Memory B cell (primary cell): ENCODE measurements around the gene LAMA5.

ENCODE experiments used
- ATAC-seq: fragments of 150-1000 bp; cut with Tn5 transposase; 2 replicates; pipeline ENCODE4 v1.10.0; 2021; ENCODE audit warnings: low read depth, mild to moderate bottlenecking, moderate library complexity
- DNase-seq, 2 donors: peaks; one replicate each; pipeline ENCODE4 v3.0.0; 2022; ENCODE audit warnings: low spot score in 2 of 2
- H3K27ac Mint-ChIP-seq: one replicate; pipeline ENCODE4 v1.8.0; 2022; ENCODE audit warnings: mild to moderate bottlenecking, moderate library complexity, mixed read lengths
- H3K27me3 Mint-ChIP-seq: one replicate; pipeline ENCODE4 v1.8.0; 2022; ENCODE audit warnings: mixed read lengths
- H3K36me3 Mint-ChIP-seq: one replicate; pipeline ENCODE4 v1.8.0; 2022; ENCODE audit warnings: mild to moderate bottlenecking, mixed read lengths
- H3K4me1 Mint-ChIP-seq: one replicate; pipeline ENCODE4 v1.8.0; 2022; ENCODE audit warnings: mixed read lengths
- H3K4me3 Mint-ChIP-seq: one replicate; pipeline ENCODE4 v1.8.0; 2022; ENCODE audit warnings: mild to moderate bottlenecking, moderate library complexity, mixed read lengths
- H3K9me3 Mint-ChIP-seq: one replicate; pipeline ENCODE4 v1.8.0; 2022; ENCODE audit warnings: mixed read lengths

Gene LAMA5

DNA sequence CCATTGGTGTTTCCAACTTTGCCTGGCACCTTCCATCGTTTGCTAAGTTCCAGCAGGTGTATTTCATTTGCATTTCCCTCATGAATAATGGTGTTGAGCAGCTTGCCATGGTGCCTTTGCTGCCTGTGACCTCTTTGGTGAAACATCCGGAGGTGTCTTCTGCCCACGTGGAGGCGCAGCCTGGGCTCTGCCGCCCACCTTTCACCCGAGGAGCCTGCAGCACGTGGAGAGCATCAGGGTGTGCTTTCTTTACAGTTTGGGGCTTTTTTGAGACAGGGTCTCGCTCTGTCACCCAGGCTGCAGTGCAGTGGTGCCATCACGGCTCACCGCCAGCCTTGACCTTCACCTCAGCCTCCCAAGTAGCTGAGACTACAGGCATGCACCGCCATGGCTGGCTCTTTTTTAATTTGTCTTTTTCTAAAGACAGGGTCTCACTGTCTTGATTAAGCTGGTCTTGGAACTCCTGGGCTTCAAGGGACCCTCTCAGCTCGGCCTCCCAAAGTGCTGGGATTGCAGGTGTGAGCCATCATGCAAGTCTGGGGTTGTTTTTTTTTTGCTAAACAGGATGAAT, 67.4 kb downstream of the LAMA5 start:
- no peaks in the 10 kb centered on the region for H3K36me3 Mint-ChIP-seq
- H3K27me3 Mint-ChIP-seq = no peaks in the 10 kb centered on the region
- no peak for ATAC-seq
- no peaks in the 10 kb centered on the region for H3K9me3 Mint-ChIP-seq
- no peak overlapping the region for H3K27ac Mint-ChIP-seq
- peaks cover 10% of the 10 kb centered on the region for H3K4me1 Mint-ChIP-seq
- no peak for DNase-seq
- peak overlapping the region; percentile 27 for H3K4me3 Mint-ChIP-seq

DNA sequence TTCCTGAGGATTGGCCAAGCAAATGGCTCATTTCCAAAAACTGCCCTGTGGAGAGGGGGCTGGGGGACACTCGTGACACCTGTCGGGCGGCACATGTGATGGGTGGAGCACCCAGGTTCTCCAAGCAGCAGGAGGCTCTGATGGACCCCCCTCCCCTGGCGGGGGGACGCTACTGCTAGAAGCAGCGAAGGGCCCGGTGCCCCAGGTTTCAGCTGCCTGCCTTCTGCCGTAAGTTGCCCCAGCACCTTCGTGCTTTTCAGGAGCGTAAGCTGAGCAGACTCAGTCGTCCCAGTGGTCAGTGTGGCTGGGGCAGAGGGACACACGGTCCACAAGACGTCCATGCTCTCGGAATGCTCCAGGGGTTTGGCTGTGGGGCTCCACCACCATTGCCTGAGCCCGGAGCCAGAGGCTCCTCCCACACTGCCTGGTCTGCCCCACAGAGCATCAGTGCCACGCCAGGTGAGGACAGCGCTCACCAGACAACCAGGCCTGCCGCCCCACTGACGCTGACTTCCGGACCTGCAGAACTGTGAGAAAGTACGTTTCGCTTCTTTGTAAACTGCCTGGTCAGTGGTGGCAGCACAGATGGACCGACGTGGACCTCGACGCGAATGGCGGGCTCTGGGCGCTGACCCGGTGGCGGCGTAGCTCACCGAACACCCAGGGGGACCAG, 68.4 kb downstream of the LAMA5 start:
- DNase-seq (no peak), ATAC-seq (no peak)
- Mint-ChIP-seq H3K4me3 (no peak overlapping the region), H3K36me3 (peaks cover 5% of the 10 kb centered on the region), H3K4me1 (peaks cover 12% of the 10 kb centered on the region), H3K27me3 (no peaks in the 10 kb centered on the region), H3K9me3 (no peaks in the 10 kb centered on the region), H3K27ac (no peak overlapping the region)

DNA sequence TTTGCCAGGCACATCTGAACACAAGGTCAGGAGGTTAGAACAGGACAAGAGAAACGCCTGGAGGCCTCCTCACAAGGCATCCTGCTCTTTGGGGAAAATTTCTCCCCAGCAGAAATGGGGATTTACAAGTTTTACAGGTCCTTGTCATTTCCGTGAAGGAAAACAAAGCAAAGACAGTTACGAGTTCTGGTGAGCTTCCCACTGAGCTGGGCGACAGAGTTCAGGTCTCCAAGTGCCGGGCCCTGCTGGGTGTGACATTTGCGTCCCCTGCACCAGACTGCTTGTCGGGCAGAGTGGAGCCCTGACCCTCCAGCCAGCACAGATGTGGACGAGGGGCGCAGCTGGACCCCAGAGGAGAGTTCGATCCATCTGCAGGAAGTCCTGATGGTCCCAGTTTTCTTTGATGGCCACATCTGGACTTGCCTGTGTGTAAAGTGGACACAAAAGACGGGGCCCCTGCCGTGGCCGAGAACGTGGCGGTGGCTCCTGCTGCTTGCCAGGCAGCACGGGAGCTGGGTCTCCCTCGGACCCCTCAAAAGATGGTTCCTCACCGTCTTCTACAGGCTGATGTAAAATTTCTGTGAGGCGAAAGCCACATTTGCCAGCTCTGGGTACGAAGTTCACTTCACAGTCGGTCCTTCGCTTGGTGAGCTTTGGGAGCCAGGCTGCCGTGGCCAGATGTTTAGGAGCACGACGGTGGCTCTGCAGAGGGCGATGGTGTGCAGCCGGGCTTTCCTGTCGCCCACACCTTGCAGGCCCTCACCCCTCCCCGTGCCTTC, 69.5 kb downstream of the LAMA5 start:
- Mint-ChIP-seq H3K36me3 (peaks cover 5% of the 10 kb centered on the region), H3K4me3 (no peak overlapping the region), H3K4me1 (peaks cover 15% of the 10 kb centered on the region), H3K27ac (no peak overlapping the region), H3K27me3 (no peaks in the 10 kb centered on the region), H3K9me3 (no peaks in the 10 kb centered on the region)
- ATAC-seq = no peak
- DNase-seq = no peak

DNA sequence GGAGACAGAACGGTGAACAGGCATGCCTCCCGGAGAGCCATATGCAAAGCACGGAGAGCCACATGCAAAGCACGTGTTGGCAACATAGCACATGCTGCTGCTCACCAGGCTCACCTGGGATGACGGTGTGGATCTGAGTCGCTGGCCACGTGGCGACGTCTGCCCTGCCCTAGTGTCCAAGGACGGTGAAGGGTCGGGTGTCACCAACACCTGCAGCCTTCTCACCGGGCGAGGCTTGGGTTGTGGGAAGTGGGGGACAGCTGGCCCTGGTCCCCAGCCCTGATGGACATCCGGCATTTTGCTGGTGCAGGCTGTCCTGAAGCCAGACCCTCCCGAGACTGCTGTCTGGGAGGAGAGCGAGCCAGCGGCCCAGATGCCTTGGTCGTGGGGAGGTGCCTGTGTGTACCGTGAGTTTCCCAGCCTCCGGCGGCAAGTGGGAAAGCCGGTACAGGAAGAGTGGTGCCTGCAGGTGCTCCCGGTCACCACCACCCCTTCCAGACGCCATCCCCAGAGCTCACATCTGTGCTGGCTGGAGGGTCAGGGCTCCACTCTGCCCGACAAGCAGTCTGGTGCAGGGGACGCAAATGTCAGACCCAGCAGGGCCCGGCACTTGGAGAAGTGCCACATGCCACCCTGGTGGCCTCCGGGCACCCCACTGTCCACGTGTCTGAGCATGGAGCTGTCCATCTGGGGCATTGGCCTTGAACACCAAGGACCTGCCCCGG, 70.2 kb downstream of the LAMA5 start:
- Mint-ChIP-seq H3K36me3 (peaks cover 5% of the 10 kb centered on the region), H3K4me1 (peaks cover 20% of the 10 kb centered on the region), H3K27ac (no peak overlapping the region), H3K27me3 (no peaks in the 10 kb centered on the region), H3K9me3 (no peaks in the 10 kb centered on the region), H3K4me3 (no peak overlapping the region)
- no peak for DNase-seq
- ATAC-seq = no peak

DNA sequence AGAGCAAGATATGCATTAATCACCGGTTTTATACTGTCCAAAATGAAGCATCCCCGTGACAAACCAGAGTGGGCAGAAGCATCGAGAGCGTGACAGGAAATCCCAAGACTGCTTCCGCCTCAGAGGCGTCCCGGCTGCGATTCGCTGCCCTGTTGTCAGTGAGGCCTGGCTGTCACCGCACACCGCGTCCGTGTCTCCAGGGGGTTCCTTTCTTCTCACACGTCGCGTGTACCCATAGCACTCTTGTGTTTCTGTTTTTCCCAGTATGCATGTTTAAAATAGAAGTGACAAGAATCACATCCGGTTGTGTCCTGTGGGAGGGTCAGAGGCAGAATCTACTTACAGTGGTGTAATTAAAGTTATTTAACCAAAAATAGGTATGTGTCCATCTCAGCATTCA, 72.6 kb downstream of the LAMA5 start:
- DNase-seq (no peak), ATAC-seq (peak; percentile 59)
- no peak overlapping the region for H3K27ac Mint-ChIP-seq
- H3K4me1 Mint-ChIP-seq = peaks cover 22% of the 10 kb centered on the region
- H3K4me3 Mint-ChIP-seq = no peak overlapping the region
- H3K9me3 Mint-ChIP-seq = no peaks in the 10 kb centered on the region
- H3K36me3 Mint-ChIP-seq = peaks cover 7% of the 10 kb centered on the region
- H3K27me3 Mint-ChIP-seq = no peaks in the 10 kb centered on the region

GRCh38 chr20:62293946-62294345, 73.2 kb downstream of the LAMA5 start:
- DNase-seq (no peak), ATAC-seq (no peak)
- Mint-ChIP-seq H3K27ac (peak overlapping the region; percentile 86), H3K4me3 (no peak overlapping the region), H3K27me3 (no peaks in the 10 kb centered on the region), H3K4me1 (peaks cover 22% of the 10 kb centered on the region), H3K36me3 (peaks cover 9% of the 10 kb centered on the region), H3K9me3 (no peaks in the 10 kb centered on the region)

GRCh38 chr20:62293111-62293784, 73.9 kb downstream of the LAMA5 start:
- Mint-ChIP-seq H3K27me3 (no peaks in the 10 kb centered on the region), H3K4me1 (peaks cover 22% of the 10 kb centered on the region), H3K27ac (peak overlapping the region; percentile 86), H3K4me3 (peak overlapping the region; percentile 46), H3K36me3 (peaks cover 14% of the 10 kb centered on the region), H3K9me3 (no peaks in the 10 kb centered on the region)
- no peak for ATAC-seq
- no peak for DNase-seq

DNA sequence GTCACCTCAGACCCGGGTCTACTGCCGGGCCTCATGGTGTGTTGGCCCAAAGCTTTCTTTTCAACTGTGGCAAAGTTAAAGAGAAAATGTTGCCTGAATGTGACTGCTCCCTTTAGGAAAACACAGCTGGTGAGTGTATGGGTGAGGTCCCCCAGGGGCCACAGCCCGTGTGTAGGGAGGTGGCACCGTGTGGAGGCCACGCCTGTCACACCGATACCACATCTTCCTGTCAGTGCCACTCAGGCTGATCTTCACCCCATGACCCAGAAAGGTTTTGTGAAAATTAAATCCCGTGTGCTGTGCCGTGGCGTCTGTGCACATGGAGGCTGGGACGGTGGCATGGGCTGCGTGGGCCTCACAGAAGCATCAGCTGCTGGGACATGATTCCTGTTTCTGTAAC, 75.0 kb downstream of the LAMA5 start:
- H3K27me3 Mint-ChIP-seq = no peaks in the 10 kb centered on the region
- peak; percentile 80 for ATAC-seq
- H3K9me3 Mint-ChIP-seq = no peaks in the 10 kb centered on the region
- H3K36me3 Mint-ChIP-seq = peaks cover 14% of the 10 kb centered on the region
- peak overlapping the region; percentile 62 for H3K4me3 Mint-ChIP-seq
- H3K4me1 Mint-ChIP-seq = peaks cover 22% of the 10 kb centered on the region
- peak overlapping the region; percentile 86 for H3K27ac Mint-ChIP-seq
- DNase-seq = peak in 1 of 2 donors; percentile 21

- no peak overlapping the region for H3K4me3 Mint-ChIP-seq
Measured at GRCh38 chr20:62291251-62292066, 75.7 kb downstream of the LAMA5 start.

GRCh38 chr20:62289898-62290297, 77.2 kb downstream of the LAMA5 start:
- Mint-ChIP-seq H3K27ac (no peak overlapping the region), H3K4me1 (peaks cover 20% of the 10 kb centered on the region), H3K4me3 (no peak overlapping the region), H3K27me3 (no peaks in the 10 kb centered on the region), H3K36me3 (peaks cover 20% of the 10 kb centered on the region), H3K9me3 (no peaks in the 10 kb centered on the region)
- ATAC-seq (no peak), DNase-seq (no peak)

More at GRCh38 chr20:62291251-62292066, 75.7 kb downstream of the LAMA5 start:
- DNase-seq (no peak), ATAC-seq (peak; percentile 18)
- H3K27me3 Mint-ChIP-seq = no peaks in the 10 kb centered on the region
- H3K9me3 Mint-ChIP-seq = no peaks in the 10 kb centered on the region
- peaks cover 20% of the 10 kb centered on the region for H3K4me1 Mint-ChIP-seq
- peaks cover 17% of the 10 kb centered on the region for H3K36me3 Mint-ChIP-seq
- peak overlapping the region; percentile 86 for H3K27ac Mint-ChIP-seq

- Mint-ChIP-seq H3K4me1 (peaks cover 17% of the 10 kb centered on the region), H3K36me3 (peaks cover 21% of the 10 kb centered on the region), H3K9me3 (no peaks in the 10 kb centered on the region), H3K27me3 (no peaks in the 10 kb centered on the region), H3K27ac (no peak overlapping the region), H3K4me3 (no peak overlapping the region)
- DNase-seq (no peak), ATAC-seq (no peak)
Measured at GRCh38 chr20:62289131-62289530, 78.0 kb downstream of the LAMA5 start.

DNA sequence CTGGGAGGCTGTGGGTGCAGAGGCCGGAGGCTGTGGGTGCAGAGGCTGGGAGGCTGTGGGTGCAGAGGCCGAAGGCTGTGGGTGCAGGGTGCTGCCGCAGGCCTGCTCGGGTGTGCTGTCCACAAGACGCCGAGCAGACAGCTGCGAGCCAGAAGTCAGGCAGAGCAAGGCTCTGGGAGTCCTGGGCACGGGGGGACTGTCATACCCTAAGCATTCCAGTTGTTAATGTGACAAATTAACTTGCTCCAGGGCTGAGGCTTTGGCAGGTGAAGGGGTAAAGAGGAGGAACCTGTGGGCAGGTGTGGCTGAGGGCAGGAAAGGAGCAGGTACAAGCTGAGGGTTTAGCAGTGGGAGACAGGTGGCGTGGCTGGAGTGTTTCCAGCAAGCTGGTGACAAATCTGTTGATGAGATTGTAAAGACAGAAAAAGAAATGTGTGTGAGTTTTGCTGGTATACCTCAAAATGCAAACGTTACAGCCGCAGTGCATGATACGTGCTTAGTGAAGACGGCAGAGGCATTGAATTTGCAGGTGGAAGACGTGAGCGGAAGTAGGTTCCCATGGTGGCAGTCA, 78.5 kb downstream of the LAMA5 start:
- no peak overlapping the region for H3K27ac Mint-ChIP-seq

More for the DNA sequence above, 78.5 kb downstream of the LAMA5 start:
- H3K27me3 Mint-ChIP-seq = no peaks in the 10 kb centered on the region
- peaks cover 14% of the 10 kb centered on the region for H3K4me1 Mint-ChIP-seq
- ATAC-seq (no peak), DNase-seq (no peak)
- no peaks in the 10 kb centered on the region for H3K9me3 Mint-ChIP-seq
- no peak overlapping the region for H3K4me3 Mint-ChIP-seq
- H3K36me3 Mint-ChIP-seq = peaks cover 21% of the 10 kb centered on the region
